ENCODE data around the gene TSEN34.

Gene TSEN34

GRCh38 chr19:54149021-54149812, 41.9 kb upstream of the TSEN34 start:
- TF ChIP-seq, protein P1, sequence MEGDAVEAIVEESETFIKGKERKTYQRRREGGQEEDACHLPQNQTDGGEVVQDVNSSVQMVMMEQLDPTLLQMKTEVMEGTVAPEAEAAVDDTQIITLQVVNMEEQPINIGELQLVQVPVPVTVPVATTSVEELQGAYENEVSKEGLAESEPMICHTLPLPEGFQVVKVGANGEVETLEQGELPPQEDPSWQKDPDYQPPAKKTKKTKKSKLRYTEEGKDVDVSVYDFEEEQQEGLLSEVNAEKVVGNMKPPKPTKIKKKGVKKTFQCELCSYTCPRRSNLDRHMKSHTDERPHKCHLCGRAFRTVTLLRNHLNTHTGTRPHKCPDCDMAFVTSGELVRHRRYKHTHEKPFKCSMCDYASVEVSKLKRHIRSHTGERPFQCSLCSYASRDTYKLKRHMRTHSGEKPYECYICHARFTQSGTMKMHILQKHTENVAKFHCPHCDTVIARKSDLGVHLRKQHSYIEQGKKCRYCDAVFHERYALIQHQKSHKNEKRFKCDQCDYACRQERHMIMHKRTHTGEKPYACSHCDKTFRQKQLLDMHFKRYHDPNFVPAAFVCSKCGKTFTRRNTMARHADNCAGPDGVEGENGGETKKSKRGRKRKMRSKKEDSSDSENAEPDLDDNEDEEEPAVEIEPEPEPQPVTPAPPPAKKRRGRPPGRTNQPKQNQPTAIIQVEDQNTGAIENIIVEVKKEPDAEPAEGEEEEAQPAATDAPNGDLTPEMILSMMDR (conservative IDR thresholded peaks at IDR 0.05) = no peak
- TF ChIP-seq ZFX (IDR thresholded peaks at IDR 0.05) = no peak
- H3K27ac ChIP-seq = no peak overlapping the region

- H3K27ac ChIP-seq = no peak overlapping the region
- TF ChIP-seq, protein P1 (conservative IDR thresholded peaks at IDR 0.05) = no peak
- no peak for TF ChIP-seq ZFX (IDR thresholded peaks at IDR 0.05)
Measured at GRCh38 chr19:54151362-54152035, 39.6 kb upstream of the TSEN34 start.

DNA sequence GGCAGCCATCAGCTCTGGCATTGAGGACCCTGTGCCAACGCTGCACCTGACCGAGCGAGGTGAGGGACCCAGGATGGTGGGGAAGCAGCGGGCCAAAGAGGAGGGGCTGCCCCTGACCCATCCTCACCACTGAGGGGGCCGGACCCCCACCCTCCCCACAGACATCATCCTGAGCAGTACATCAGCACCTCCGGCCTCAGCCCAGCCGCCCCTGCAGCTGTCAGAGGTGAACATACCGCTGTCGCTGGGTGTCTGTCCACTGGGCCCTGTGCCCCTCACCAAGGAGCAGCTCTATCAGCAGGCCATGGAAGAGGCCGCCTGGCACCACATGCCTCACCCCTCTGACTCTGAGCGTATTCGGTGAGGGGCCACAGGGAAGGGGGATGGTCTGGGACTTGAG, 38.8 kb upstream of the TSEN34 start:
- TF ChIP-seq, protein P1 (conservative IDR thresholded peaks at IDR 0.05) = no peak
- TF ChIP-seq ZFX (IDR thresholded peaks at IDR 0.05) = no peak
- no peak overlapping the region for H3K27ac ChIP-seq

DNA sequence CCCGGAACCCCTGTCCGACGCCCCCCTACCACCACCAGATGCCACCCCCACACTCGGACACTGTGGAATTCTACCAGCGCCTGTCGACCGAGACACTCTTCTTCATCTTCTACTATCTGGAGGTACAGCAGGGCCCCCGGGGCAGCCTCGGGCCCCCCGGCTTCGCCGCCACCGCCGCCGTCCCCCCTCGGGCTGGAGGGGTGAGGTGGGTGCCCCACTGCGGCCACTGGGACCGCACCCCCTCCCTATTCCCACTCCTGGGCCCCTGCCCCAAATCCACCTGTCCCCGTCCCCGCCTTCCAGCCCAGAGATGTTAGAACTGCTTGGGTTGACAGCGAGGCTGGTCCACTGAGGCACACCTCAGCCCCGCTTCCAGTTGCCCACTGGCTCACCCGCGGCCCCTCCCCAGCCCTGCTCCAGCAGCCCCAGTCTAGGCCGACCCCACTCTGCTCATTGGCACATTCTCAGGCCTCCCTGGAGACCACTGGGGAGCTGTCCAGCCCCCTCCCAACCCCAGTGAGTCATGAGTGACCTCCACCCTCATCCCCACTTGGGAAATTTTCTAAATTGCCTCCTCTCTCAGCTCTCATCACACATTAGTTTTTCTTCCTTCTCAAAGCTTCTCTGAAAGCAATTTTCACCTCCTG, 38.1 kb upstream of the TSEN34 start:
- no peak overlapping the region for H3K27ac ChIP-seq
- TF ChIP-seq, protein P1 (conservative IDR thresholded peaks at IDR 0.05) = no peak
- no peak for TF ChIP-seq ZFX (IDR thresholded peaks at IDR 0.05)

- TF ChIP-seq, protein P1 (conservative IDR thresholded peaks at IDR 0.05) = no peak
- TF ChIP-seq ZFX (IDR thresholded peaks at IDR 0.05) = no peak
- no peak overlapping the region for H3K27ac ChIP-seq
Measured at GRCh38 chr19:54153731-54154326, 37.3 kb upstream of the TSEN34 start.

- no peak for TF ChIP-seq ZFX (IDR thresholded peaks at IDR 0.05)
- TF ChIP-seq, protein P1 (conservative IDR thresholded peaks at IDR 0.05) = no peak
- no peak overlapping the region for H3K27ac ChIP-seq
Measured at GRCh38 chr19:54154603-54155345, 36.3 kb upstream of the TSEN34 start.
